Parathyroid adenoma (tissue), 2 donors: ENCODE results near the gene IGDCC3.

ENCODE experiments used
- H2AFZ ChIP-seq: fragments of 300-600 bp; sonication (generic); one replicate; pipeline ENCODE4 v1.7.0; 2017; ENCODE audit warnings: antibody characterized with exemption, mild to moderate bottlenecking
- H3K27ac ChIP-seq: fragments of 300-600 bp; sonication (generic); one replicate; pipeline ENCODE4 v1.7.0; 2017
- H3K27me3 ChIP-seq: fragments of 300-600 bp; sonication (generic); one replicate; pipeline ENCODE4 v1.7.0; 2017; ENCODE audit warnings: low read length; ENCODE audit not compliant: control insufficient read depth, insufficient read depth
- H3K36me3 ChIP-seq: fragments of 300-600 bp; sonication (generic); one replicate; pipeline ENCODE4 v1.7.0; 2017; ENCODE audit warnings: low read length; ENCODE audit not compliant: control insufficient read depth, insufficient read depth
- H3K4me1 ChIP-seq: fragments of 300-600 bp; sonication (generic); one replicate; pipeline ENCODE4 v1.7.0; 2017; ENCODE audit warnings: control low read depth
- H3K4me2 ChIP-seq: fragments of 300-600 bp; sonication (generic); one replicate; pipeline ENCODE4 v1.7.0; 2017; ENCODE audit warnings: low read length
- H3K4me3 ChIP-seq: fragments of 300-600 bp; sonication (generic); one replicate; pipeline ENCODE4 v1.7.0; 2017; ENCODE audit warnings: low read depth, low read length
- H3K79me2 ChIP-seq: fragments of 300-600 bp; sonication (generic); one replicate; pipeline ENCODE4 v1.7.0; 2017; ENCODE audit warnings: control low read depth
- H3K9ac ChIP-seq: fragments of 300-600 bp; sonication (generic); one replicate; pipeline ENCODE4 v1.7.0; 2017; ENCODE audit warnings: mild to moderate bottlenecking
- H3K9me3 ChIP-seq: fragments of 300-600 bp; sonication (generic); one replicate; pipeline ENCODE4 v1.7.0; 2017; ENCODE audit warnings: low read length; ENCODE audit not compliant: control insufficient read depth
- CTCF ChIP-seq: fragments of 300-600 bp; sonication (generic); IDR thresholded peaks from one replicate; pipeline ENCODE4 v1.7.0; 2017; ENCODE audit warnings: antibody characterized with exemption, mild to moderate bottlenecking
- donor health status: primary hyperparathyroidism.

The IGDCC3 gene

GRCh38 chr15:65278480-65278879 lies 99.3 kb downstream of the IGDCC3 start:
- H3K4me2 ChIP-seq, result no peak overlapping the region
- no peaks in the 10 kb centered on the region for H3K9me3 ChIP-seq
- no peak overlapping the region for H2AFZ ChIP-seq
- peak overlapping the region; percentile 47 for H3K27ac ChIP-seq
- no peak for TF ChIP-seq CTCF
- peaks cover 6% of the 10 kb centered on the region for H3K4me1 ChIP-seq
- H3K4me3 ChIP-seq, result no peak overlapping the region
- peaks cover 3% of the 10 kb centered on the region for H3K79me2 ChIP-seq
- no peak overlapping the region for H3K9ac ChIP-seq
- H3K36me3 ChIP-seq, result no peaks in the 10 kb centered on the region
- H3K27me3 ChIP-seq, result no peaks in the 10 kb centered on the region
